Fibroblast of the aortic adventitia (primary cell): ENCODE results near the gene TRIM37. TPM values are rescaled to one million over a fixed set of nuclear protein-coding genes. Genes with fewer than 3 reads are reported as not detected.

ENCODE experiments used
- DNase-seq: peaks from one replicate; pipeline ENCODE4 v3.0.0-alpha.2; 2010; ENCODE audit warnings: low read depth
- H3K4me3 ChIP-seq: 2 replicates; pipeline ENCODE4 v1.5.1; 2011; ENCODE audit warnings: low read depth, mild to moderate bottlenecking, control low read depth, low read length, moderate library complexity
- total RNA-seq: library from RNA; depleted of rRNA; stranded (reverse); fragments of >200 nt; gene quantifications from 2 replicates; pipeline ENCODE4 v1.2.3, GENCODE V29; 2012; ENCODE audit warnings: low replicate concordance
- TF ChIP-seq, protein P1 (sequence below): IDR thresholded peaks from 2 replicates; pipeline ENCODE4 v1.5.1; 2011; ENCODE audit warnings: mild to moderate bottlenecking, low read length, control low read depth, inconsistent platforms; ENCODE audit not compliant: insufficient read depth

Gene TRIM37
- total RNA-seq, 1 donor: 42.0 TPM

DNA sequence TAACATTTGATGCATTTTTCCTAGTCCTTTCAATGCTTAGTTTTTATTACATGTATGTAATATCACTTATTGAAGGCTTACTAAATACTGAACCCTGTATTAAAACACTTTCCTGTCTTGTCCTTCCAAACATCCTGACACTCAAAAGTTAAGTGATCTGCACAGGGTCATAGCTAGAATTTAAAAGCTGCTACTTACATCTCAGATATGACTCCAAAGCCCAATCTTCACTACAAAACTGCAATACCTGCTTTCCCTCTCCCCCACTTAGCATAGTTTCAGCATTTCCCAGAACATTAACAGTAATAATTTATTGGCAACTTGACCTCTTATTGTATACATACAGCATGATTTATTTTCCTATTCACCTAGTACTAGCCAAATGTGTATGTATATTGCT is 4.3 kb upstream of the TRIM37 start:
- TF ChIP-seq, protein P1, sequence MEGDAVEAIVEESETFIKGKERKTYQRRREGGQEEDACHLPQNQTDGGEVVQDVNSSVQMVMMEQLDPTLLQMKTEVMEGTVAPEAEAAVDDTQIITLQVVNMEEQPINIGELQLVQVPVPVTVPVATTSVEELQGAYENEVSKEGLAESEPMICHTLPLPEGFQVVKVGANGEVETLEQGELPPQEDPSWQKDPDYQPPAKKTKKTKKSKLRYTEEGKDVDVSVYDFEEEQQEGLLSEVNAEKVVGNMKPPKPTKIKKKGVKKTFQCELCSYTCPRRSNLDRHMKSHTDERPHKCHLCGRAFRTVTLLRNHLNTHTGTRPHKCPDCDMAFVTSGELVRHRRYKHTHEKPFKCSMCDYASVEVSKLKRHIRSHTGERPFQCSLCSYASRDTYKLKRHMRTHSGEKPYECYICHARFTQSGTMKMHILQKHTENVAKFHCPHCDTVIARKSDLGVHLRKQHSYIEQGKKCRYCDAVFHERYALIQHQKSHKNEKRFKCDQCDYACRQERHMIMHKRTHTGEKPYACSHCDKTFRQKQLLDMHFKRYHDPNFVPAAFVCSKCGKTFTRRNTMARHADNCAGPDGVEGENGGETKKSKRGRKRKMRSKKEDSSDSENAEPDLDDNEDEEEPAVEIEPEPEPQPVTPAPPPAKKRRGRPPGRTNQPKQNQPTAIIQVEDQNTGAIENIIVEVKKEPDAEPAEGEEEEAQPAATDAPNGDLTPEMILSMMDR: no peak
- no peak for DNase-seq
- H3K4me3 ChIP-seq: no peak overlapping the region

DNA sequence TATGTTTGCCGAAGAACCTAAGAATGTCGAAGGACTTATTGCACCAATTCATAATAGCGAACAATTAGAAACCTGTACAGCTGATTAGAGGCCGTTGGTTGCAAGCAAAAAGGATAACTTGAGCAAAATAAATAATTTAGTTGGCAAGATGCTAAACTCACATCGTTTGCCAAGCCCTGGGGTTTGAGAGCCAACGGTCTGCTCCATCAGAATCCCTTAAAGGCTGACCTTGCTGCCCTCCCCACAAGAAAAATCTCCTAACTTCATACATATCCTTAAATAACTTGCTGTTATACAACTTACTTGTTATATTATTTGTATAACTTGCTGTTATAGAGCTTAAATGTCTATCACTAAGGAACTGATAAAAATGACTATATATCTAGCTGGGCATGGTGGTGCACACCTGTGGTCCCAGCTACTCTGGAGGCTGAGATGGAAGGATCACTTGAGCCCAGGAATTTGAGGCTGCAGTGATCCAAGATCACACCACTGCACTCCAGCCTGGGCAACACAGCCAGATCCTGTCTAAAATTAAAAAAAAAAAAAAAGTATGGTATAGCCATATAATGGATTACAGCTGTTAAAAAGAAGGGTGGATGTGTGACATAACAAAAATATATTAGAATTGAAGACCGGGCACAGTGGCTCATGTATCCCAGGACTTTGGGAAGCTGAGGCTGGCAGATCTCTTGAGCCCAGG is 1.9 kb upstream of the TRIM37 start:
- TF ChIP-seq, protein P1: no peak
- H3K4me3 ChIP-seq: no peak overlapping the region
- no peak for DNase-seq

DNA sequence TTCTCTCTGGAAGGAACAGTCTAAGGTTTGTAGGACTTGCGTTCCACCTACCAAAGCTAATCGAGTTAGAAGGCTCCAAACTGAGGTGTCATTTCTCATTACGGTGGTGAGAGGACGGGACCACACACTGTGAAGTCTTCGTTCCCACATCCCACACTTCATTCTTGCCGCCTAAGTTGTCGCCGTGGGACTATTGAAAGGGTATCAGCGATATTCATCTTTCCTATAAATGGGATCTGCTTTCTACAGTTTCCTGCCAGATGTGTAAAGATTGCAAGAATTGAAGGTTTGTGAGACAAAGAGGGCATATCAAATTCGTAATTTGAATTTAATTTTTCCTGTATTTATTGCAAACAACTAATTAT is 608 bp upstream of the TRIM37 start:
- TF ChIP-seq, protein P1: no peak

DNA sequence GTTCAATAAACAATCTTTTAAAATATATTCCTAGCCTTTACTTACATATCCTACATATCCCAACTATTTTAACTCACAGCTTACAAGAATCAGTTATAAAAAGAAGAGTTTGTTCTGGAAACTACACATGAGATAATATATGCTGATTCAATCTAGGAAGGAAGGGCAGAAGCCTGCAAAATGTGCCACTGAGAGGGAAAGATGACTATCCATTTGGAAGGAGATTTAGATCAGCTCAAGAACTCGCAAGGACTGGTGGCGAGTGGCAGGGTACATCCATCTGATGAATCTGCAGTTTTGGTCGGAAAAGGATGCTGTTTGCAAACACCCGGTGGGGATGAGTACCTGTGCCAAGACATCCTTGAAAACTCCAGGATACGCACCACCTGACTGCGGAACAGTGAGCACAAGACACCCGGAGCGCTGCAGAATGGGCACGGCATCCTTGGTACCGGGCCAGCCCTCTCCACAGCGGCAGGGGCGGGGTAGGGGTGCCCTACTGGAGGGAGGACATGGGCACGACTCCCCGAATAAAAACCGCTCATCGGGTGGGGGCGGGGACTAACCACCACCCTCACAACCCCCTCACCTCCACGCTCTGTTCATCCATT is 723 bp downstream of the TRIM37 start:
- DNase-seq: peak; percentile 42
- H3K4me3 ChIP-seq: peak overlapping the region; percentile 79
- TF ChIP-seq, protein P1: no peak

More for the DNA sequence above, 608 bp upstream of the TRIM37 start:
- peak overlapping the region; percentile 79 for H3K4me3 ChIP-seq
- DNase-seq: no peak

DNA sequence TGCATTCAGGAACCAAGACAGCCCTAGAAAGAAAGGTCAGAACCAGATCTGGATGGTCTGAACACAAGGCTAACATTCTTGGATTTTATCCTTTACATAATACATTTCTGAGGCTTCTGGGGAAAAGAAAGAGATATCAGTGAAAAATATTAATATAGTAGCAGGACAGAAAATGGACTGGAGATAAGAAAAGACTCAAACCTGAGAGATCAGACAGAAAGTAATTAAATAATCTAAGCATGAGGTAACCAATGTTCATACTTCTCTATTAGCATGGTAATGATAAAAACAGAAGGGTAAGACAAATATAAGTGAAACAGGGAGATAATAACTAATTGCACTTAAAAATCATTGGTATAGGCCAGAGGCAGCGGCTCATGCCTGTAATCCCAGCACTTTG is 5.5 kb downstream of the TRIM37 start:
- H3K4me3 ChIP-seq: no peak overlapping the region
- TF ChIP-seq, protein P1: no peak
- DNase-seq: no peak

DNA sequence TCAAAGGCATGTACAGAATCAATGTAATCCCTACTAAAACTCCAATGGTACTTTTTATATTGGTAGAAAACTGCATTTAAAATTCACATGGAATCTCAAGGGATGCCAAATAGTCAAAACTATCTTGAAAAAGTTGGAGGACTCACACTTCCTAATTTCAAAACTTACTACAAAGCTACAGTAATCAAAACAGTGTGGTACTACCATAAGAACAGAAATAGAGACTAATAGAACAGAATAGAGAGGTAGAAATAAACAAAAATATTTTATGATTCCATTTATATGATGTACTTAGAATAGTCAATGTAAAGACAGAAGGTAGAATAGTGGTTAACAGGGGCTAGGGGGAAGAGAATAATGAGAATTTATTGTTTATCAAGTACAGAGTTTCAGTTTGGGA is 8.8 kb downstream of the TRIM37 start:
- no peak for DNase-seq
- H3K4me3 ChIP-seq: no peak overlapping the region
- TF ChIP-seq, protein P1: no peak
